ENCODE results near the gene TPMT.
"Not testable (repeated sequence)": the region's sequence is repeated elsewhere in the genome, so short reads cannot be mapped to it uniquely, and the experiment has no call there.

TPMT gene

DNA sequence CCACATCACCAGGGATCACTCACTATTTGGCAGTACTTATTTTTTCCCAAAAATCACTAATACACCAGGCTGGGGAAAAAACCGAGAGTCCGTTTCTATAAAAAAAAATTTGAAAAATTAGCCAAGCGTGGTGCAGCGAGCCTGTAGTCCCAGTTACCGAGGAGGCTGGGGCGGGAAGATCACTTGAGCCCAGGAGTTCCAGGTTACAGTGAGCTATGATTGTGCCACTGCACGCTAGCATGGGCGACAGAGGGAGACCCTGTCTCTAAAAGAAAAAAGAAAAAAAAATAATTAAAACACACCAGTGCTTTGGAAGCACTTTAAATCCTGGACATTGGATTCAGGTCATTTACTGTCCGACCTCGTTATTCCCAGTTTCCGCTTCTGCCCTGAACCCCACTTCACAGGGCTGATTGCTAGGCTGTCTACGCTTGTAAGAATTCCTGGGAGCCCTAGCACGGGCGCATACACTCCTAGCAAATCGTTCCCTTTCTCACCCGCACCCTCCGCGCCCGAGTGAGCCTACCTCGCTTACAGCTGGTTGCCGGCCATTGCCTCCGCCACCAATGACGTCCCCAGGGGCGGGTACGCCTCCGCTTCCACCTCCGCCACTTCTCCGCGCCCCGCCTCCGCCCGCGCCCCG lies at the start of gene TPMT:
Gene TPMT, minus strand, starts transcription at position 571 of the 643 bp plus-strand sequence. CDS start 5,950 bp downstream, outside the sequence.
- DNase-seq: no peak

DNA sequence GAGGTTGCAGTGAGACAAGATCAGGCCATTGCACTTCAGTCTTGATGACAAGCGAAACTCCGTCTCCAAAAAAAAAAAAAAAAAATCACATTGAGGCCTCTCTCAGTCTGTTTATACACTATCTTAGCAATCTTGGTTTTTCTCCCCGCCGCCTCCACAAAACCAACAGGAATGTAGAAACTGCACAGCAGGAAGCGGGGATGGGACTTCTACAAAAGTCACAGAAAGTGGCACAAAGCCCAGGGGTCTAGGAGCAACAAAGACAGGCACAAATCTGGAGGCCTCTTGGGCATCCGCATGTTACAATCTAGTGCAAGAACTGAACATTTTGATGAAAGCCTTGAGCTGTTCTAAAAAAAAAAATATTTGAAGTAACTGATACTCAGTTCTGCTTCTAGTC lies 48.9 kb upstream of the TPMT start:
- no peak for DNase-seq

DNA sequence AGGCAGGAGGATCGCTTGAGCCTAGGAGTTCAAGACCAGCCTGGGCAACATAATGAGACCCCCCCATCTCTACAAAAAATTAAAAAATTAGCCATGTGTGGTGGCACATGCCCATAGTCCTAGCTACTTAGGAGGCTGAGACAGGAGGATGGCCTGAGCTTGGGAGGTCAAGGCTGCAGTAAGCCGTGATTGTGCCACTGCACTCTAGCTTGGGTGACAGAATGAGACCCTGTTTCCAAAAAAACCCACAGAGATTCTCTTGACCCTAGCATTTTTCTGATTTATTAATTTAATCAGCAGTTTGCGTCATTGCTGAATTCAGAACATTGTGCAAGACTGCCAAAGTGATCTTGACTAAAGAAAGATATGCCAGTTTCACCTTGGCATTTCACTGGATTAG lies 37.1 kb upstream of the TPMT start:
- DNase-seq: no peak

DNA sequence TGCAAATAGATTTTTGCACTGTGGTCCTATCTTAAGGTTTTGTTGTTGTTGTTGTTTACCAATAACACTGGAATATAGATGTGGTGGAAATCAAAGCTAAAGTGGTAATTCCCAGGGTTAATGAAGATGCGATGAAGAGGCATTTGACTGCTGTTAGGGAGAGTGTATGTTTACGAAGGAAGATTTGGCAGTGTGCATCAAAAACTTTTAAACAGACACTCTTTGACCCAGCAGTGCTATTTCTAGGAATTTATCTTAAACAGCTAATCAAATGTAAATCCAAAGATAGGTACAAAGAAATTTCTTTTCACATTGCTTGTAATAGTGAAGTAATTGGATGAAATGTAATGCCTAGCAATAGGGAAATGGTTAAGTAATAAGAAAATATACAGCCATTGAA lies 34.3 kb upstream of the TPMT start:
- DNase-seq: no peak

DNA sequence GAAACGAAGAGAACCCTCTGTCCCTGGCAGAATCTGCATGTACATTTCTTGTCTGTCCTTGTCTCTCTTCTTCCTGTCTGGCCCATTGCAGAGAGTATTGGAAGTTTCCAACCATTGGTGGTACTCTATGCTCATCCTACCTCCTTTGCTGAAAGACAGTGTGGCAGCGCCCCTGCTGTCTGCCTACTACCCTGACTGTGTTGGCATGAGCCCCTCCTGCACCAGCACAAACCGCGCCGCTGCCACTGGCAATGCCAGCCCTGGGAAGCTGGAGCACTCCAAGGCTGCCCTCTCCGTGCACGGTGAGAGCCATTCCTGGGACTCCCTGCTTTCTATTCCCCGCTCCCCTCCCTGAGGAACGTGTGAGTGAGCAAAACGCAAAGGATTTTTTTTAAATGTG lies 32.8 kb upstream of the TPMT start:
- no peak for DNase-seq

DNA sequence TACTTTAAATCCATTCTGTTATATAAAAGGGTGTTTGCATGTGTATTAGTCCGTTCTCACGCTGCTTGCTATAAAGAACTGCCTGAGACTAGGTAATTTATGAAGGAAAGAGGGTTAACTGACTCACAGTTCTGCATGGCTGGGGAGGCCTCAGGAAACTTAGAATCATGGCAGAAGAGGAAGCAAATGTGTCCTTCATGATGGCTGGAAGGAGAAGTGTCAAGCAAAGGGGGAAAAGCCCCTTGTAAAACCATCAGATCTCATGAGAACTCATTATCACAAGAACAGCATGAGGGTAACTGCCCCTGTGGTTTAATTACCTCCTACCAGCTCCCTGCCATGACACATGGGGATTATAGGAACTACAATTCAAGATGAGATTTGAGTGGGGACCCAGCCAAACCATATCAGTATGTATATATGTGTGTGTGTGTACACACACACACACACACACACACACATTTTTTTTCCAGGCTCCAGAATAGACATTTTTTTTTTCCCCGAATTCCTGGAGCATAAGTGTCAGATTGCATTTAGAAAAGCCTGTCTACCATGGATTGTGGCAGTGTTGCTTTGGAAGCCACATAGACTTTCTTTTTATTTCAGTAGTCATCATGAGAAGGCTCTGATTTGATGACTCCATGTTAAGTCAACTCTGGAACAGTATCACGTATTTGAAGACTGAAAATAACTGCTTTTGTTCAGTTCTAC lies 31.8 kb upstream of the TPMT start:
- no peak for DNase-seq

DNA sequence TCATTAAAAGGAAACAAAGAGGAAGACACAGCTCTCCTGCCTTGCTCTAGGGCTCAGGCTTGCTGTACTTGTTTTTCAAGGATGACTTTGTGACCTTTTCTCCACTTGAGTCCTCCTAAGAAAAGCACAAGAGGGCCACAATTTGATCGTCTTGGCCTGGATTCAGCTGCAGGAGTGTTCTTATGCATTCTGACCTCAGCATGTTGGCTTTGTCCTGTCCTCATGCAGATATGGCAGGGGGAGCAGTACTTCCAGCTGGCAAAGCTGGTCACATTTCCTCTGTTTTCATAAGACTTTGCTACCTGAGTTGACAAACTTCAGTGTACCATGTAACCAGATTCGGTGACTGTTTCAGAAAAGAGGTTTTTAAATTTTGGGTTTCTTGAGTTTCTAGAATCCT lies 31.2 kb upstream of the TPMT start:
- DNase-seq: no peak

DNA sequence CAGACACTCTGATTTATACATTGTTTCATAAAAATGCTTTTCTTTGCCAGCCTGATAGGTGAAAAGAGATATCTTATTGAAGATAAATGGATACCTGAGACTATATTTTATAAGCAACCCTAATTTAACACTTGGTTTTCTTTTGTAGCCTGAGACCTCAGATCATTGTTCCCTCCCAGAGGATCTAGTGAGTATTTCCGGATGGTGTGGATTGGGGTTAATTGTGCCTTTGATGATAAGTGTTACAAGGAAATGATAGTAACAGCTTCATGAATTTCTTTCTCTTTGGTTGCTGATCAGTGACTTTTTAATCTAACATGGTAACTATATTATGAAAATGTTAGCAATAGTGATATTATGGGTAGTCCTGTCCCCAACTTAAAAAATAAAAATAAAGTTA lies 30.7 kb upstream of the TPMT start:
- no peak for DNase-seq

DNA sequence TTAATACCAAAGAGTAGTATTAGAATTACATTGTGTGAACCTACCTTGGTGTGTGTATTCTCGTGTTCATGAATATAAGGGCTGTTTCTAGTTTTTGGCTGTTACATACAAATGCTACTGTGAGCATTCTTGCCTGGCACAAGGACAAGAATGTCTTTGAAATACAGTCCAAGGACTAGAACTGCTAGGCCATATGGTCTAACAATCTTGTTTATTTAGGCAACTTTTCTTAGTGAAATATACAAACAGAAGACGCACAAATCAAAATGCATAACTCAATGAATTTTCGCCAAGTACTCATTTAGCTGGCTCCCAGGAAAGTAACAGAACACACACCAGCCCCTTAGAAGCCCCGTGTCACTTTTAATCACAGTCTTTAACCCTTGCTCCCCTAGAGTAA lies 28.9 kb upstream of the TPMT start:
- no peak for DNase-seq

DNA sequence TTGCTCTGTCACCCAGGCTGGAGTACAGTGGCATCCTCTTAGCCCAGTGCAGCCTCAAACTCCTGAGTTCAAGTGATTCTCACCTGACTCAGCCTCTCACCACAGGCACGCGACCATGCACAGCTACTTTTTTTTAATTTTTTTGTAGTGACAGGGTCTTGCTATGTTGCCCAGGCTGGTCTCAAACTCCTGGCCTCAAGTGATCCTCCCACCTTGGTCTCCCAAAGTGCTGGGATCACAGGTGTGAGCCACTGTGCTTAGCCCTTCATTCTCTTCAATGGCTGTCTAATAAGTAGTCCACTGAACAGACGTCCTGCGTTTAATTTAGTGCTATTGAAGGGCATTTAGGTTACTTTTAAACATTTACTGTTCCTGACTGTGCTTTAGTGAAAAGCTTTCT lies 27.7 kb upstream of the TPMT start:
- no peak for DNase-seq

DNA sequence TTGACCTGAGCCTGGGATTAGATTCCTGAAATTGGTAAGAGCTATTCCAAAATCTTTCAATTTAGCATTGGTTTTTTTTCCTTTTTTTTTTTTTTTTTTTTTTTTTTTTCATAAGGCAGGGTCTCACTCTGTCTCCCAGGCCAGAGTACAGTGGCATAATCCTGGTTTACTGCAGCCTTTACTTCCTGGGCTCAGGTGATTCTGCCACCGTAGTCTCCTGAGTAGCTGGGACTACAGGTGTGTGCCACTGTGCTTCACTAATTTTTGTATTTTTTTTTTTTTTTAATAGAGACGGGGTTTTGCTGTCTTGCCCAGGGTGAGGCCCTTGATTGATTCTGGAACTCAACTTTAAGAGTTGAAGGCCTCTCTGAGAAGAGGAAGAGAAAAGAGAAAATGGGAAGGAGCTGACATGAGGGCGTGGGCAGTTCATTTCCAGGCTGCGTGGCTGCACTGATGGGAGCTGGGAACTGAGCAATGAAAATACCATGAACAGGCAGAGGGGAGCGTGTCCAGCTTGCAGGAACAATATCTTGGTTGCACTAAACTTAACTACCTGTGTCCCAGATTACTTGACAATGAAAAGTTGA lies 25.0 kb upstream of the TPMT start:
- DNase-seq: no peak

DNA sequence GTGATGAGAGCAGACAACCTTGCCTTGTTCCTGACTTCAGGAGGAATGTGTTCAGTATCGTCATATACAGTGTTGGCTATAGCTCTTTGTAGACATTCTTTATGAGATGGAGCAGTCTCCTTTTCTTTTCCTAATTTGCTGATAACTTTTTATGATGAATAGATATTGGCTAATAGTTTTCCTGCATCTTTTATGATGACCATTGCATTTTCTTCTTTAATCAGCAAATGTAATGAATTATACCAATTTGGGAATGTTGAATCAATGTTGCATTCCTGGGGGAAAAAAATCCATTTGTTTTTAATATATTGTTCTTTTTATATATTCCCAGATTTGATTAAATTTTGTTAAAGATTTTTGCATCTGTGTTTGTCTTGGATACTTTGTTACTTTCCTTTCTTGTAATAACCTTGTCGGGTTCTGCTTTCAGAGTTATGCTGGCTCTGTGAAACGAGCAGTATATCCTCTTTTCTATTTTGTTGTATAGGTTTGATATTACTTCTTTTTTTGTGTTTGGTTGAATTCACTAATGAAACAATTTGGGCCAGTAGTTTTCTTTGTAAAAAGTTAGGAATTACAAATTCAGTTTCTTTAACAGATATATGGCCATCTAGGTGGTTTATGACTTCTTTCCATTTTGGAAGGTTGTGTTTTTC lies 24.2 kb upstream of the TPMT start:
- no peak for DNase-seq

DNA sequence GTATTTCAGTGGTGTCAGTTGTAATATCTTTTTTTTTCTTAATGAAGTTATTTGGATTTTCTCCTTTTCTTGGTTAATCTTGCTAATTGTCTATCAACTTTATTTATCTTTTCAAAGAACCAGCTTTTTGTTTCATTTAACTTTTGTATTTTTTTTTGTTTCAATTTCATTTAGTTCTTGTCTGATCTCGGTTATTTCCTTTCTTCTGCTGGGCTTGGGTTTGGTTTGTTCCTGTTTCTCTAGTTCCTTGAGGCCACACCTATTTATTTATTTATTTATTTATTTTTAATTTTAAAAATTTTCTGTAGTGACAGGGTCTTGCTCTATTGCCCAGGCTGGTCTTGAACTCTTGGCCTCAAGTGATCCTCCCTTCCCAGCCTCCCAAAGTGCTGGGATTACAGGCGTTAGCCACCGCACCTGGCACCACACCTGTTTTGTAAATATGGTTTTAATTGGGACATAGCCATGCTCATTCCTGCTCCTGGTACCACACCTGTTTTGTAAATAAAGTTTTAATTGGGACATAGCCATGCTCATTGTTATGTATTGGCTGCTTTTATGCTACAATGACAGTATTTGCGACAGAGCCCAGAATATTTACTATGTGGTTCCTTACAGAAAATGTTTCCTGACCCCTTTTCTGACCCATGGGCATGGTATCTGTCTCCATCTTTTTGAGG lies 22.5 kb upstream of the TPMT start:
- no peak for DNase-seq

DNA sequence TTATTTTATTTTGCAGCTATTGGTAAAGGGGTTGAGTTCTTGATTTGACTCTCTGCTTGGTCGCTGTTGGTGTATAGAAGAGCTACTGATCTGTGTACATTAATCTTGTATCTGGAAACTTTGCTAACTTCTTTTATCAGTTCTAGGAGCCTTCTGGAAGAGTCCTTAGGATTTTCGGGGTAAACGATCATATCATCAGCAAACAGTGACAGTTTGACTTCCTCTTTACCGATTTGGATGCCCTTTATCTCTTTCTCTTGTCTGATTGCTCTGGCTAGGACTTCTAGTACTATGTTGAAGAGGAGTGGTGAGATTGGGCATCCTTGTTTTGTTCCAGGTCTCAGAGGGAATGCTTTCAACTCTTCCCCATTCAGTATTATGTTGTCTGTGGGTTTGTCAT lies 21.3 kb upstream of the TPMT start:
- not testable (repeated sequence) for DNase-seq

DNA sequence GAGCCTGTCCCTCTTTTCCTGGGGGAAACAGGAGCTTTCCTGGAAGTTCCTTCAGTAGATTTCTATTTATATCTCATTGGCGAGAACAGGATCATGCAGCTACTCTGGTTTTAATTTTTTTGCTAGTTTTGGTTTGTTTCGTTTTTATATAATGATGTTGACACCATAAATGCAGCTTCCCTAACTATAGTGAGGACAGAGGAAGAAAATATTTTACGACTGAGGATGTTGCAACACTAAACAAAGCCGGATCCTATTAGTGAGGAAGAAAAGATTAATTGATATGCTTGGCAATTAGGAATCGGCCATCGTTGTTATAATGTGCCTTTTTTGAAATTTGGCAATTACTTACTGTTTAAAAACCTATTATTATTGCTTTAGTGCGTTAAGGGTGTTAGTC lies 17.0 kb upstream of the TPMT start:
- DNase-seq: no peak

DNA sequence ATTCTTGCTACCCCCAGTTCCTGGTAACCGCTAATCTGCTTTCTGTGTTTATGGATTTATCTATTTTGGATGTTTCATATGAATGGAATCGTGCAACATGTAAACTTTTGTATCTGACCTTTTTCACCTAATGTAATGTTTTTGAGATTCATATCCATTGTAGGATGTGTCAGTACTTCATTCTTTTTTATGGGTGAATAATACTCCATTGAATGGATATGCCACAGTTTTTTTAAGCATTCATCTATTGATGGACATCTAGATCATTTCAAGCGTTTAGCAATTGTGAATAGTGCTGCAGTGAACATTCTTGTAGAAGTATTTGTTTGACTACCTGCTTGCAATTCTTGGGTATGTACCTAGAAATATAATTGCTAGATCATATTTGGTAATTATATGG lies 13.4 kb upstream of the TPMT start:
- no peak for DNase-seq

DNA sequence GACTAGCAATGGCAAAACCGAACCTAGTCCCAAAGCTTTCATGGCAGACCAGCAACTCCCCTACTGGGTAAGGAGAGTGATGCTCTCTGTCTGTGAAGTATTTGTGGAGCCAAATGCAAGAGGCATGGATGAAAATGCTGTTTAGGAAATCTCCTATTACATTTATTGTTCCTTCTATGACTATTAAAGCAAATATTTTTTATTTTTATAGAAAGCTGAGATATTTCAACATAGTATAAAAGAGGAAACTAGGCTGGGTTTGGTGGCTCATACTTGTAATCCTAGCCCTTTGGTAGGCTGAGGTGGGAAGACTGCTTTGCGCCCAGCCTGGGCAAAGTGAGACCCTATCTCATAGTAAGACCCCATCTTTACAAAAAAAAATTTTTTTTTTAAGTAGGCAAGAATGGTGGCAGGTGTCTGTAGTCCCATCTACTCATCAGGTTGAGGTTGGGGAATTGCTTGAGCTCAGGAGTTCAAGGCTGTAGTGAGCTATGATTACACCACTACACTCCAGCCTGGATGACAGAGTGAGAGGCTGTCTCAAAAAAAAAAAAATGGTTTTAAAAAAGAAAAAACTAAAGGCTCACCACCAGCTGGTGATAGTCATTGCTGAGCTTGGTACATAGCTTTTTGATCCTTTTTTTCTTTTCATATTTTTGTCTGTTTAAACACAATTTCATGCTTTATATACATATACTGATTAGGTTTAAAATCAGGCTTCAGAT lies 11.6 kb upstream of the TPMT start:
- no peak for DNase-seq

DNA sequence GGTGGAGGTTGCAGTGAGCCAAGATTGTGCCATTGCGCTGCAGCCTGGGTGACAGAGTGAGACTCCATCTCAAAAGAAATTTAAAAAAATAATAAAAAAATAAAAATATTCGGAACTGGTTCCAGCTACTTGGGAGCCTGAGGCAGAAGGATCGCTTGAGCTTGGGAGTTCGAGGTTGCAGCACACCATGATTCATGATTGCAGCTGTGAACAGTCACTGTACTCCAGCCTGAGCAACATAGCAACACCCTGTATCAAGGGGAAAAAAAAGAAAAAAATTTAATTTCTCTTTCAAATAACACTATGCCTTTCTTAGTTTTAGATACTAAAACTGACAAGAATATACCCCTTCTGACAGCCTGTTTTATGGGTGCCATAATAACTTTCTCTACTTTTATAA lies 10.9 kb upstream of the TPMT start:
- no peak for DNase-seq

DNA sequence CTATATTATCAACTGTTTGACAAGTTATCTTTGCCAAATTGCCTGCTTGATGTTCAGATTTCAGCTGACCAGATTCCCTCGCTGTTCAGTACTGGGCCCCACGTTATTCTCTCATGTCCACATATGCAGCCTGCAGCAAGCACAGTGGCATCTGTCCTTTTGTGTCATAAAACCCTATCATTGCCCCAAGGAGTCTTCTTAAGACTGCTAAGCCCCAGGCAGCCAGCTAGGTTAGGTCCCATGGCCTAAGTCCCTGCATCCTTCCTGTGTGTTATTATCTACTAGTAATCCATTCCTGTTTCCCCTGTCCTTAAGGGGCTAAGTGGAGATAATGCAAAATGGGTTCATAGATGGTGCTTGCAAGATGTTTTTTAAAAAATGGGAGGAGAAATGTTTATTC lies 7.5 kb upstream of the TPMT start:
- no peak for DNase-seq

DNA sequence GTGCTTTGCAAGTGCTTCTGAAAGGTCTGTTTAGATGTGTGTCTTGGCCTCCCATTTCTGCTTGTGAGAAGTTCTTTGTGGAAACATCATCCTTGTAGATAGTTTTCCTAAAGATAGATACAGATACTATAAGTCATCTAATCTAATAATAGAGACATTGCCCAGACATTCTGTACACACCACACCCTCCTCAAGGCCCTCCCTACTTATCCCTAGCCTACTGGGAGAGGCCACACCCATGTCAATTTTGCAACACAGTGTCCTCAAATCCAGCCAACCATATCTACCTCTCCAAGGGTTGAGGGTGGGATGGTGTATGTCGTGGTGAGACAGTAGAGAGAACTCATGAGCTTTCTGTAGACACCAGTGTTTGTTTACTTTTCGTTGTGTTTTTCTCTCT lies 6.6 kb upstream of the TPMT start:
- no peak for DNase-seq

DNA sequence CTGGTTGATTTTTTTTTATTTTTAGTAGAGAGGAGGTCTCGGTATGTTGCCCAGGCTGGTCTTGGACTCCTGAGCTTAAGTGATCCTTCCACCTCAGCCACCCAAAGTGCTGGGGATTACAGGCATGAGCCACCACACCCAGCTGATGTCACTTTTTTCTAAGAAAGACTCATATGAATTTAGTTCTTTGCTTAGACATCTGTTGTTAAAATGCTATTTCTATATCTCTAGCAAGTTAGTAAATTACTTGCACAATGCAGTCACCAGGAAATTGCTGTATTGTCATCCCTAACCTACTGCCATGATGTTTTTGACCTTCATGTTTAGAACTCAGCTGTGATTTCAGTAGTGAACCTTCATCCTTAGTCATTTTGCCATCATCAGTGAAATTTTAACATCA lies 6.0 kb upstream of the TPMT start:
- no peak for DNase-seq

DNA sequence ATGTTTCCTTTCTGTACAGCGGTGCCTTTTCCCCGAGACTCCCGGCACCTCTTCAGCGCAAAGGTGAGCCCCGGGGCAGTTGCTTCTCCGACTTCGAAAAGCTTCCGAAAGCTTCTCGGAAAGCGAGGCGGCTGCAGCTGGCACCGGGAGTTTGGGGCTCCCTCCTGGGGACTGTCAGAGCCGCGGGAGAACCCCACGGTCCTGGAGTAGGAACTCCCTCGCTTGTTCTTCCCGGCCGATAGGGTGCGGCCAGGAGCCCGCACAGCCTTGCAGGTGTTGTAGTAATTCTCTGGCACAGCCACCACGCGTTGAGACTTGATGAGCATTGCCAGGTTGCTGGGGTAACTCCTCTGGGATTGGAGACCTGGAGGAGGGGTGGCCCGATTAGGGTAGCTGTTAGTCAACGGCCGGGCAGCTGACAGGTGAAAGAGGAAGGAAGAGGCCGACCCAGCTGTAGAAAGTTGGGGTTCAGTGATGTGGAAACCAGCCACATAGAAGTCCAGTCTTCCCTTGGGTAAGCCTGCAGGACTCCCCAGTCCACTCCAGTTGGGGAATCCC lies 1.1 kb upstream of the TPMT start:
- no peak for DNase-seq

All from cortex of kidney (tissue), 1 donor.